ENCODE data around the gene MACROD2.

DNA sequence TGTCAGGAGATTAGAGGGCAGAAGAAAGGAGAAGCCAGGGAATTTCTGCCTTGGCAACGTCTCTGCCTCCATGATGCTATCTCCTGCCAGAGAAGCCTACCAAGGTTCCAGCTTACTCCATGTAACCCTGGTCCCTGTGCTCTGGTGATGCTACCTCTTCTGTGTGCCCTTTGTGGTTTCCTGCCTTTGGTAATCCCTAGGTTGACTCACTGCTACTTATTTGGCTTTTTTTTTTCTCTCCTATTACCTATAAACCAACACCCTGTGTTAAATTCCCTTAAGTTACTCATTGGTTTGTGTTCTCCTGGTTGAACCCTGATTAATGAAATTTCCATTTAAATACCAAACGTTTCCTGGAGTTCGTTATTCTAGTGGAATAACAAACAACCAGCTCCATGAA is 869.9 kb downstream of the MACROD2 start:
- TF ChIP-seq, protein P1, sequence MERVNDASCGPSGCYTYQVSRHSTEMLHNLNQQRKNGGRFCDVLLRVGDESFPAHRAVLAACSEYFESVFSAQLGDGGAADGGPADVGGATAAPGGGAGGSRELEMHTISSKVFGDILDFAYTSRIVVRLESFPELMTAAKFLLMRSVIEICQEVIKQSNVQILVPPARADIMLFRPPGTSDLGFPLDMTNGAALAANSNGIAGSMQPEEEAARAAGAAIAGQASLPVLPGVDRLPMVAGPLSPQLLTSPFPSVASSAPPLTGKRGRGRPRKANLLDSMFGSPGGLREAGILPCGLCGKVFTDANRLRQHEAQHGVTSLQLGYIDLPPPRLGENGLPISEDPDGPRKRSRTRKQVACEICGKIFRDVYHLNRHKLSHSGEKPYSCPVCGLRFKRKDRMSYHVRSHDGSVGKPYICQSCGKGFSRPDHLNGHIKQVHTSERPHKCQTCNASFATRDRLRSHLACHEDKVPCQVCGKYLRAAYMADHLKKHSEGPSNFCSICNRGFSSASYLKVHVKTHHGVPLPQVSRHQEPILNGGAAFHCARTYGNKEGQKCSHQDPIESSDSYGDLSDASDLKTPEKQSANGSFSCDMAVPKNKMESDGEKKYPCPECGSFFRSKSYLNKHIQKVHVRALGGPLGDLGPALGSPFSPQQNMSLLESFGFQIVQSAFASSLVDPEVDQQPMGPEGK (CRISPR knock-in tag; IDR thresholded peaks at IDR 0.05; ENCODE audit: borderline replicate concordance): no peak
- TF ChIP-seq, protein P2, sequence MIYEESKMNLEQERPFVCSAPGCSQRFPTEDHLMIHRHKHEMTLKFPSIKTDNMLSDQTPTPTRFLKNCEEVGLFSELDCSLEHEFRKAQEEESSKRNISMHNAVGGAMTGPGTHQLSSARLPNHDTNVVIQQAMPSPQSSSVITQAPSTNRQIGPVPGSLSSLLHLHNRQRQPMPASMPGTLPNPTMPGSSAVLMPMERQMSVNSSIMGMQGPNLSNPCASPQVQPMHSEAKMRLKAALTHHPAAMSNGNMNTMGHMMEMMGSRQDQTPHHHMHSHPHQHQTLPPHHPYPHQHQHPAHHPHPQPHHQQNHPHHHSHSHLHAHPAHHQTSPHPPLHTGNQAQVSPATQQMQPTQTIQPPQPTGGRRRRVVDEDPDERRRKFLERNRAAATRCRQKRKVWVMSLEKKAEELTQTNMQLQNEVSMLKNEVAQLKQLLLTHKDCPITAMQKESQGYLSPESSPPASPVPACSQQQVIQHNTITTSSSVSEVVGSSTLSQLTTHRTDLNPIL (CRISPR knock-in tag; IDR thresholded peaks at IDR 0.05; ENCODE audit: low read depth): no peak
- no peak for TF ChIP-seq CSDC2 (CRISPR knock-in tag; IDR thresholded peaks at IDR 0.05)
